Cardiac muscle cell (in vitro differentiated cells and primary cell): ENCODE results near the gene HOXB8. TPM values are rescaled to one million over a fixed set of nuclear protein-coding genes. Genes with fewer than 3 reads are reported as not detected.

Experiments
- DNase-seq, 2 donors: peaks; one replicate each; pipeline versions ENCODE4 v3.0.0 to v3.0.0-alpha.2; 2010 to 2017; ENCODE audit warnings: low read depth in 1 of 2, low spot score in 1 of 2
- H3K27ac ChIP-seq: fragments of 200-600 bp; sonication (generic); 2 replicates; pipeline ENCODE4 v1.5.1; 2016
- H3K27me3 ChIP-seq: fragments of 200-600 bp; sonication (generic); 2 replicates; pipeline ENCODE4 v1.6.0; 2016; ENCODE audit warnings: control low read depth
- H3K36me3 ChIP-seq: fragments of 200-600 bp; sonication (generic); 2 replicates; pipeline ENCODE4 v1.5.1; 2016; ENCODE audit warnings: control low read depth
- H3K4me1 ChIP-seq: fragments of 200-600 bp; sonication (generic); 2 replicates; pipeline ENCODE4 v1.8.1; 2017; ENCODE audit warnings: low read depth, mild to moderate bottlenecking, mixed run types
- H3K4me3 ChIP-seq: fragments of 200-600 bp; sonication (generic); 2 replicates; pipeline ENCODE4 v1.5.1; 2016; ENCODE audit warnings: mild to moderate bottlenecking
- H3K9me3 ChIP-seq: fragments of 200-600 bp; sonication (generic); 2 replicates; pipeline ENCODE4 v1.5.1; 2017; ENCODE audit warnings: low read depth, mild to moderate bottlenecking, control low read depth
- CTCF ChIP-seq: IDR thresholded peaks from 2 replicates; pipeline ENCODE4 v1.5.1; 2012; ENCODE audit warnings: low read depth, mild to moderate bottlenecking, low read length
- polyA plus RNA-seq: library from polyadenylated mRNA; unstranded; fragments of >200 nt; fragmentation: Nextera tagmentation; extraction: Ambion mirVana; gene quantifications from 2 replicates; pipeline ENCODE4 v1.2.1, GENCODE V29; 2016
- total RNA-seq: library from RNA; depleted of rRNA; stranded (reverse); fragments of >200 nt; gene quantifications from 2 replicates; pipeline ENCODE4 v1.2.3, GENCODE V29; 2016

Gene HOXB8
- total and polyA plus RNA-seq, 2 experiments from 2014 or later: not detected

- no peak overlapping the region for H3K27ac ChIP-seq
- no peak for DNase-seq
- peaks cover 100% of the 10 kb centered on the region for H3K27me3 ChIP-seq
- H3K4me3 ChIP-seq: no peak overlapping the region
- peaks cover 6% of the 10 kb centered on the region for H3K4me1 ChIP-seq
- no peak for TF ChIP-seq CTCF
- no peaks in the 10 kb centered on the region for H3K36me3 ChIP-seq
- no peaks in the 10 kb centered on the region for H3K9me3 ChIP-seq
These were observed 27.0 kb downstream of the HOXB8 start for GRCh38 chr17:48588074-48588415.

- H3K4me3 ChIP-seq: no peak overlapping the region
These were observed 27.6 kb downstream of the HOXB8 start for GRCh38 chr17:48587276-48588073.

GRCh38 chr17:48586355-48587258, 28.5 kb downstream of the HOXB8 start:
- H3K36me3 ChIP-seq: no peaks in the 10 kb centered on the region
- no peak overlapping the region for H3K27ac ChIP-seq
- TF ChIP-seq CTCF: no peak
- peaks cover 6% of the 10 kb centered on the region for H3K4me1 ChIP-seq
- H3K9me3 ChIP-seq: no peaks in the 10 kb centered on the region
- DNase-seq: no peak
- peaks cover 100% of the 10 kb centered on the region for H3K27me3 ChIP-seq
- H3K4me3 ChIP-seq: no peak overlapping the region

More at GRCh38 chr17:48587276-48588073, 27.6 kb downstream of the HOXB8 start:
- TF ChIP-seq CTCF: no peak
- DNase-seq: no peak
- Histone ChIP-seq H3K27ac (no peak overlapping the region), H3K9me3 (no peaks in the 10 kb centered on the region), H3K27me3 (peaks cover 100% of the 10 kb centered on the region), H3K36me3 (no peaks in the 10 kb centered on the region), H3K4me1 (peaks cover 6% of the 10 kb centered on the region)

GRCh38 chr17:48584223-48584741, 30.8 kb downstream of the HOXB8 start:
- TF ChIP-seq CTCF: no peak
- Histone ChIP-seq H3K4me1 (peaks cover 6% of the 10 kb centered on the region), H3K9me3 (no peaks in the 10 kb centered on the region), H3K36me3 (no peaks in the 10 kb centered on the region), H3K27me3 (peaks cover 100% of the 10 kb centered on the region), H3K4me3 (no peak overlapping the region), H3K27ac (no peak overlapping the region)
- DNase-seq: no peak

- no peak overlapping the region for H3K27ac ChIP-seq
- TF ChIP-seq CTCF: no peak
- H3K36me3 ChIP-seq: no peaks in the 10 kb centered on the region
- peaks cover 100% of the 10 kb centered on the region for H3K27me3 ChIP-seq
- no peak for DNase-seq
- no peak overlapping the region for H3K4me3 ChIP-seq
- peaks cover 6% of the 10 kb centered on the region for H3K4me1 ChIP-seq
- no peaks in the 10 kb centered on the region for H3K9me3 ChIP-seq
These were observed 31.3 kb downstream of the HOXB8 start for GRCh38 chr17:48583708-48584222.
